HEK293 (cell line): ENCODE data around the gene NRIP1.

ENCODE experiments used
- CTCF ChIA-PET: fragments of 350-600 bp; formaldehyde crosslinking; extraction: SDS; loops from one replicate; lab custom pipeline; 2021; ENCODE audit warnings: antibody characterized with exemption; lab: Yijun Ruan, JAX
- POLR2A ChIA-PET: fragments of 300-600 bp; formaldehyde crosslinking; extraction: SDS; loops from one replicate; lab custom pipeline; 2020; ENCODE audit warnings: antibody characterized with exemption, inconsistent platforms; lab: Yijun Ruan, JAX
- H3K27ac ChIP-seq: fragments of 200-500 bp; sonication (Bioruptor generic); 2 replicates; pipeline ENCODE4 v1.5.1; 2014; ENCODE audit warnings: low read depth, low read length, control low read depth, inconsistent platforms; ENCODE audit errors: extremely low read depth
- H3K36me3 ChIP-seq, 2 experiments: fragments of 200-500 bp in 1 of 2; sonication (Bioruptor generic) in 1 of 2; 1 replicate in 1 of 2; 2 replicates in 1 of 2; pipeline ENCODE4 v1.5.1; 2014 to 2017; ENCODE audit warnings: inconsistent platforms in 2 of 2, low read length in 2 of 2; ENCODE audit not compliant: control insufficient read depth in 2 of 2, insufficient read depth in 1 of 2
- H3K4me1 ChIP-seq: fragments of 200-500 bp; sonication (Bioruptor generic); 2 replicates; pipeline ENCODE4 v1.5.1; 2014; ENCODE audit warnings: mild to moderate bottlenecking, low read length, inconsistent platforms; ENCODE audit not compliant: control insufficient read depth, insufficient read depth
- H3K4me3 ChIP-seq: 2 replicates; pipeline ENCODE4 v1.5.1; 2011; ENCODE audit warnings: low read depth, mild to moderate bottlenecking, control low read depth, low read length, moderate library complexity
- H3K9me3 ChIP-seq: fragments of 200-500 bp; sonication (Bioruptor generic); 2 replicates; pipeline ENCODE4 v1.5.1; 2014; ENCODE audit warnings: low read depth, low read length, inconsistent platforms; ENCODE audit not compliant: control insufficient read depth, insufficient read depth
- ATF2 ChIP-seq: fragments of 450-650 bp; formaldehyde crosslinking; IDR thresholded peaks from 2 replicates; pipeline ENCODE4 v1.5.1; 2016; ENCODE audit warnings: missing biosample characterization, missing genetic modification characterization, low read depth
- PRDM1 ChIP-seq: fragments of 450-650 bp; formaldehyde crosslinking; IDR thresholded peaks from 2 replicates; pipeline ENCODE4; 2016; ENCODE audit warnings: missing biosample characterization, missing genetic modification characterization
- SP7 ChIP-seq: fragments of 450-650 bp; formaldehyde crosslinking; IDR thresholded peaks from 2 replicates; pipeline ENCODE4 v1.5.1; 2016; ENCODE audit warnings: missing biosample characterization, missing genetic modification characterization
- ZBTB7A ChIP-seq: fragments of 450-650 bp; formaldehyde crosslinking; IDR thresholded peaks from 2 replicates; pipeline ENCODE4 v1.5.1; 2016; ENCODE audit warnings: low read depth, missing biosample characterization, missing genetic modification characterization
- ZNF121 ChIP-seq: fragments of 450-650 bp; formaldehyde crosslinking; IDR thresholded peaks from 2 replicates; pipeline ENCODE4 v1.5.1; 2016; ENCODE audit warnings: missing biosample characterization, missing genetic modification characterization
- ZNF16 ChIP-seq: fragments of 450-650 bp; formaldehyde crosslinking; IDR thresholded peaks from 2 replicates; pipeline ENCODE4 v1.5.1; 2016; ENCODE audit warnings: low read depth, missing biosample characterization, missing genetic modification characterization
- ZNF169 ChIP-seq: fragments of 450-650 bp; formaldehyde crosslinking; IDR thresholded peaks from 2 replicates; pipeline ENCODE4 v1.5.1; 2016; ENCODE audit warnings: missing biosample characterization, missing genetic modification characterization
- ZNF433 ChIP-seq: fragments of 450-650 bp; formaldehyde crosslinking; IDR thresholded peaks from 2 replicates; pipeline ENCODE4 v1.5.1; 2016; ENCODE audit warnings: missing biosample characterization, missing genetic modification characterization, low read depth
- ZNF544 ChIP-seq: fragments of 450-650 bp; formaldehyde crosslinking; IDR thresholded peaks from 2 replicates; pipeline ENCODE4 v1.5.0; 2017; ENCODE audit warnings: missing biosample characterization, missing genetic modification characterization
- ZNF571 ChIP-seq: fragments of 450-650 bp; formaldehyde crosslinking; IDR thresholded peaks from 2 replicates; pipeline ENCODE4 v1.5.0; 2017; ENCODE audit warnings: missing biosample characterization, missing genetic modification characterization
- ZNF645 ChIP-seq: fragments of 450-650 bp; formaldehyde crosslinking; IDR thresholded peaks from 2 replicates; pipeline ENCODE4; 2016; ENCODE audit warnings: missing biosample characterization, missing genetic modification characterization
- ZNF660 ChIP-seq: fragments of 450-650 bp; IDR thresholded peaks from 2 replicates; pipeline ENCODE4 v1.5.1; 2018; ENCODE audit warnings: missing biosample characterization, mild to moderate bottlenecking, missing genetic modification characterization
- ZNF747 ChIP-seq: fragments of 450-650 bp; formaldehyde crosslinking; IDR thresholded peaks from 2 replicates; pipeline ENCODE4 v1.5.1; 2016; ENCODE audit warnings: missing biosample characterization, missing genetic modification characterization
- ZNF792 ChIP-seq: fragments of 450-650 bp; formaldehyde crosslinking; IDR thresholded peaks from 2 replicates; pipeline ENCODE4 v1.5.1; 2016; ENCODE audit warnings: missing biosample characterization, missing genetic modification characterization
- ZNF837 ChIP-seq: fragments of 450-650 bp; formaldehyde crosslinking; IDR thresholded peaks from 2 replicates; pipeline ENCODE4 v1.5.1; 2016; ENCODE audit warnings: missing biosample characterization, missing genetic modification characterization
- ZNF843 ChIP-seq: fragments of 450-650 bp; formaldehyde crosslinking; IDR thresholded peaks from 2 replicates; pipeline ENCODE4 v1.5.1; 2016; ENCODE audit warnings: missing biosample characterization, missing genetic modification characterization
- TF ChIP-seq, protein P1 (sequence below): fragments of 450-650 bp; formaldehyde crosslinking; IDR thresholded peaks from 2 replicates; pipeline ENCODE4 v1.5.1; 2016; ENCODE audit warnings: missing biosample characterization, missing genetic modification characterization

NRIP1 gene

GRCh38 chr21:15061747-15062605, 2.8 kb downstream of the NRIP1 start:
- Histone ChIP-seq H3K9me3 (no peaks in the 10 kb centered on the region), H3K4me3 (no peak overlapping the region), H3K4me1 (peaks cover 47% of the 10 kb centered on the region), H3K36me3 (no peaks in the 10 kb centered on the region), H3K27ac (no peak overlapping the region)
- ChIA-PET CTCF (interaction anchor here (0.6 to 1.5 kb wide), 4 partner anchors 11 to 420 kb away, joined by 3 to 6 read pairs (median 3); no protein-coding TSS in a partner anchor), POLR2A (no interaction called here)
- TF ChIP-seq ATF2 (tag by site-specific recombination), result no peak

DNA sequence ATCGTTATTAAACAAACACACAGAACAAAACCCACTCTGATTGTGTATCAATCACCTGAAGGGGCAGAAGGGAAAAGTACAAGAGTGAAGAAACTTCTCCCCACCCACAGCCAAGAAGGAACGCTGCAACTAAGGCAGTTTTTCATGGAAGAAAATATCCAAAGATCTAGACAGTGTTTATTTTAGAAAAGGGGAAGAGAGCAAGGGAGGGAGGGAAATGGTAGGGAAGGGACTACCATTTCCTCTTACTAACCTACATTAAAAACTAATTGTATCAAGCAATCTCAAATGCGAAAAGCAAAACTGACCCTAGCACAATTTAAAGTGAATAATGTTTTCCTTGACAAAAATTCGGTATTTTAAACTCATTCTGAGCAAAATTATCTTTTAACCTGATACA, 3.5 kb downstream of the NRIP1 start:
- H3K9me3 ChIP-seq, result no peaks in the 10 kb centered on the region
- H3K4me1 ChIP-seq, result peaks cover 53% of the 10 kb centered on the region
- no peak for TF ChIP-seq ZNF645 (tag by site-specific recombination)
- TF ChIP-seq ZNF792 (tag by site-specific recombination), result no peak
- no peak for TF ChIP-seq ZNF843 (tag by site-specific recombination)
- TF ChIP-seq SP7 (tag by site-specific recombination), result no peak
- TF ChIP-seq ZNF747 (tag by site-specific recombination), result no peak
- TF ChIP-seq ZNF121, result no peak
- TF ChIP-seq ZBTB7A, result no peak
- no peak for TF ChIP-seq ZNF433
- TF ChIP-seq ZNF571 (tag by site-specific recombination), result no peak
- TF ChIP-seq ZNF660, result no peak
- no peak for TF ChIP-seq ZNF16 (tag by site-specific recombination)
- TF ChIP-seq, protein P1, sequence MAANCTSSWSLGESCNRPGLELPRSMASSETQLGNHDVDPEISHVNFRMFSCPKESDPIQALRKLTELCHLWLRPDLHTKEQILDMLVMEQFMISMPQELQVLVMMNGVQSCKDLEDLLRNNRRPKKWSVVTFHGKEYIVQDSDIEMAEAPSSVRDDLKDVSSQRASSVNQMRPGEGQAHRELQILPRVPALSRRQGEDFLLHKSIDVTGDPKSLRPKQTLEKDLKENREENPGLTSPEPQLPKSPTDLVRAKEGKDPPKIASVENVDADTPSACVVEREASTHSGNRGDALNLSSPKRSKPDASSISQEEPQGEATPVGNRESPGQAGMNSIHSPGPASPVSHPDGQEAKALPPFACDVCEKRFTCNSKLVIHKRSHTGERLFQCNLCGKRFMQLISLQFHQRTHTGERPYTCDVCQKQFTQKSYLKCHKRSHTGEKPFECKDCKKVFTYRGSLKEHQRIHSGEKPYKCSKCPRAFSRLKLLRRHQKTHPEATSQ (tag by site-specific recombination), result no peak
- TF ChIP-seq ZNF169, result no peak
- no peak for TF ChIP-seq ZNF544 (tag by site-specific recombination)
- H3K27ac ChIP-seq, result no peak overlapping the region; the same call in 1 of the 2 replicates
- no peaks in the 10 kb centered on the region for H3K36me3 ChIP-seq
- CTCF ChIA-PET, result interaction anchor here (1.1 to 1.5 kb wide), 3 partner anchors 197 to 421 kb away, joined by 3 to 6 read pairs (median 3); no protein-coding TSS in a partner anchor
- H3K4me3 ChIP-seq, result no peak overlapping the region
- POLR2A ChIA-PET, result no interaction called here

DNA sequence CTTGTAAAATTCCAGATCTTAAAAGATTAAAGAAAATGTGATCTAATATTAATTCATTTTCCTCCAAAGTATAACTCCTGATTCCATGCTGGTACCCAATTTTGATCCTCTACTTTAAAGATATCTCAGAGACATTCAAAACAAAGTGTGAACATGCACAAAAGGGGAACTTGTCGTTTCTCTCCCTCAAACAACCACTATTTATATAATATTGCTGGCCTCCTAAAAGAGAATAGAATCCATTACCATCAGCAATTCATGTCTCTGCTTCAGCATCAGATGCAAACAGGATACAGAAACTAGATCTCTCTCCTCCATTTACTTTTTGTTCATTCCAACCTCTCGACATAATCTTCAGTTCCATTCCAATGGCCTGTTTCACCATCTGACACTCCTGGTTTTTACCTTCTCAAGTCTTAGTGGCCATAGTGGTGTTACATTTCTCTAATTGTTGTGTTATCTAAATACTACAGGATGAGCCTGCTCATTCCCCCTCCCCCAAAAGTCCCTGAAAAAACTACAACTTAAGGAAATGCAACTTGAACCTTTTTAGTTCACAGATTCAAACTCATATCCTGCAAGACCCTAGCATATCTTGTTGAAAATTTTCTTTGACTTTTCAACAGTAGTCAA, 4.1 kb downstream of the NRIP1 start:
- Histone ChIP-seq H3K4me3 (no peak overlapping the region), H3K27ac (no peak overlapping the region; the same call in 1 of the 2 replicates)

More for the DNA sequence above, 4.1 kb downstream of the NRIP1 start:
- ChIA-PET POLR2A (no interaction called here), CTCF (no interaction called here)
- peaks cover 53% of the 10 kb centered on the region for H3K4me1 ChIP-seq
- TF ChIP-seq PRDM1 (peak; percentile 26), ZNF837 (tag by site-specific recombination) (no peak)
- H3K36me3 ChIP-seq, result no peaks in the 10 kb centered on the region
- no peaks in the 10 kb centered on the region for H3K9me3 ChIP-seq
